Measurements from ENCODE around the gene SAFB. TPM values are rescaled to one million over a fixed set of nuclear protein-coding genes. Genes with fewer than 3 reads are reported as not detected.

Gene SAFB
- polyA plus RNA-seq, 4 donors, result 44.0 to 105 (median 55.4) TPM

DNA sequence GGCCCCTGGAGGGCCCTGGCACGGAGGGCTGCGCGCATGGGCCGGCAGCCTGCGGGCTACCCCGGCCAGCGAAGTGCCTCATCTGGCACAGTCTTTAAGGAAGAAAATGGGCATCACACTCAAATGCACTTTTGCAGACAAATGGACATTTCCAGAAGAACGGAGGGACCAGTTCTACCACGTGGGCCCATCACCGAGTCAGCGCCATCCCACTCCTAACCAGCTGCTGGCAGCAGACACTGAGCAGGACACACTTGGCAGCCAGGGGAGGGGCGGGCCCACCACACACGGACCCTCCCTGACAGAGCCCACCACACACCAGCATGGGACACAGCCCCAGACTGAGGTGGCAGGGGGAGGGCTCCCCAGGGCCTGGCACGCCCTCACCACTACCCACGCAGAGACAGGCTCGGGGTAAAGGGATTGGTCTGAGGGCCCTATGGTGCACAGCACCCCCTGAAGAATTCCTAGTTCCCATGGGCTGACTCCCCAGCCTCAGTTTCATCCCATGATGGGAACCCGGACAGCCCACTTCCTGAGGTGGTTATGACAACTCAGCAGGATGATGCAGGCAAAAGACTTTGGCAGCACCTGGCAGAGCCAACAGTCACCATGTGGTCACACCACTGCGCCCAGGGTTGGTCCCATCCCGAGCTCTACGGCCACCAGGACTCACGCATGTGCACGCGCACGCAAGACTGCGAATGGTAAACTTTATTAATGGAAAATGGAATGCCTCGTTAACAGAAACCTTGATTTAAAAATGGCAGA lies 36.4 kb upstream of the SAFB start:
- H3K27me3 ChIP-seq (ENCODE audit: control insufficient read depth in 3 of 3, insufficient read depth in 3 of 3, low read length in 3 of 3), result no peaks in the 10 kb centered on the region
- peaks cover 0 to 11% (median 0%) of the 10 kb centered on the region in 3 donors for H3K4me1 ChIP-seq (ENCODE audit: control insufficient read depth in 3 of 3, insufficient read depth in 2 of 3, low read depth in 1 of 3, low read length in 2 of 3)
- 85 to 92% (median 88%) methylated on average over 25 to 26 of the region's 26 CpGs for WGBS, 3 donors
- peaks cover 11 to 70% (median 32%) of the 10 kb centered on the region in 3 donors for H3K36me3 ChIP-seq (ENCODE audit: control insufficient read depth in 3 of 3, insufficient read depth in 2 of 3, low read depth in 1 of 3, low read length in 3 of 3)
- H3K4me3 ChIP-seq (ENCODE audit: low read depth in 1 of 3, low read length in 3 of 3), result no peak overlapping the region
- H3K9me3 ChIP-seq (ENCODE audit: control insufficient read depth in 2 of 2, insufficient read depth in 1 of 2, low read depth in 1 of 2, low read length in 1 of 2), result no peaks in the 10 kb centered on the region
- DNase-seq (no peak), FAIRE-seq (no peak)
- no peak overlapping the region for H3K27ac ChIP-seq (ENCODE audit: low read depth in 1 of 3, low read length in 2 of 3)

DNA sequence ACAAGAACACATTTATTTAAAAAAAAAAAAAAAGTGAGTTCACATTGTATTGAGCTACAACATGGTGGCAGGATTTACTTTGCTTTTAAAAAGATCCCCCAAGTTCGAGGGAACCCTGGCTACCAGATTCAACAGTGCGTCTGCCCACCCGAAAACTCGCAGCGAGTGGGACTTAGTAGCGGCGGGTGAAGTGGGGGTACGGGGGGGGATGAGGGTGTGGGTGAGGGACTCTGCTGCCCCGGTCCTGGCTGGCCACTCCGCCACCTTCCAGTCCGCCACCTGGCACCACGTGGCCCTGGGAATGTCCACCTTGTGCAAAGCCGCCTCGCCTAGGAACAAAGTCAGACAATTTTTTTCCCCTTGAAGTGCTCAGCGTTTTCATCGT lies 35.8 kb upstream of the SAFB start:
- Histone ChIP-seq H3K27me3 (ENCODE audit: control insufficient read depth in 3 of 3, insufficient read depth in 3 of 3, low read length in 3 of 3) (no peaks in the 10 kb centered on the region), H3K9me3 (ENCODE audit: control insufficient read depth in 2 of 2, insufficient read depth in 1 of 2, low read depth in 1 of 2, low read length in 1 of 2) (no peaks in the 10 kb centered on the region), H3K36me3 (ENCODE audit: control insufficient read depth in 3 of 3, insufficient read depth in 2 of 3, low read depth in 1 of 3, low read length in 3 of 3) (peaks cover 16 to 74% (median 38%) of the 10 kb centered on the region in 3 donors), H3K4me3 (ENCODE audit: low read depth in 1 of 3, low read length in 3 of 3) (no peak overlapping the region), H3K4me1 (ENCODE audit: control insufficient read depth in 3 of 3, insufficient read depth in 2 of 3, low read depth in 1 of 3, low read length in 2 of 3) (peaks cover 0 to 11% (median 0%) of the 10 kb centered on the region in 3 donors), H3K27ac (ENCODE audit: low read depth in 1 of 3, low read length in 2 of 3) (no peak overlapping the region)
- 91 to 95% (median 94%) methylated on average over 16 of the region's 16 CpGs for WGBS, 3 donors
- DNase-seq, result no peak
- FAIRE-seq, result no peak

DNA sequence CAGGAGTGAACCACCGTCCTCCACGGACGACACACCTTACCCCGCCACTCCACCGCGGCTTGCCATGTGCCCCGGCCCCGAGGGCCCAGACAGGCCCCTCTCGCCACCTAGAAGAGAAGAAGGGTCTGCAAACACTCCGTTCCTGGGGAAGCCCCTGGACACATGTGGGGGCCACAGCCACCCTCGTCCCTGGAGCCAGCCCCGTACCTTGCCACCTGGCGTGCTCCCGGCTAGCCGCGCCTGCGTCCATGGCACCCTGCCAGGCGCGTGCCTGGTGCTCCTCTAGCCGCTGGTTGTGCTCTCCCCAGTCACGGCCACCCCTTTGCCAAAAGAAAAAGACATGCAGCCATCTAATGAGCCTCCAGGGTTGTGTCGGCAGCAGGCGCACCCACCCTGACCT lies 35.2 kb upstream of the SAFB start:
- peaks cover 22 to 79% (median 43%) of the 10 kb centered on the region in 3 donors for H3K36me3 ChIP-seq (ENCODE audit: control insufficient read depth in 3 of 3, insufficient read depth in 2 of 3, low read depth in 1 of 3, low read length in 3 of 3)
- no peak for FAIRE-seq
- H3K27me3 ChIP-seq (ENCODE audit: control insufficient read depth in 3 of 3, insufficient read depth in 3 of 3, low read length in 3 of 3), result no peaks in the 10 kb centered on the region
- DNase-seq, result no peak
- peaks cover 0 to 8% (median 0%) of the 10 kb centered on the region in 3 donors for H3K4me1 ChIP-seq (ENCODE audit: control insufficient read depth in 3 of 3, insufficient read depth in 2 of 3, low read depth in 1 of 3, low read length in 2 of 3)
- 79 to 86% (median 84%) methylated on average over 21 to 23 of the region's 23 CpGs for WGBS, 3 donors
- H3K4me3 ChIP-seq (ENCODE audit: low read depth in 1 of 3, low read length in 3 of 3), result no peak overlapping the region
- H3K9me3 ChIP-seq (ENCODE audit: control insufficient read depth in 2 of 2, insufficient read depth in 1 of 2, low read depth in 1 of 2, low read length in 1 of 2), result no peaks in the 10 kb centered on the region
- no peak overlapping the region for H3K27ac ChIP-seq (ENCODE audit: low read depth in 1 of 3, low read length in 2 of 3)

DNA sequence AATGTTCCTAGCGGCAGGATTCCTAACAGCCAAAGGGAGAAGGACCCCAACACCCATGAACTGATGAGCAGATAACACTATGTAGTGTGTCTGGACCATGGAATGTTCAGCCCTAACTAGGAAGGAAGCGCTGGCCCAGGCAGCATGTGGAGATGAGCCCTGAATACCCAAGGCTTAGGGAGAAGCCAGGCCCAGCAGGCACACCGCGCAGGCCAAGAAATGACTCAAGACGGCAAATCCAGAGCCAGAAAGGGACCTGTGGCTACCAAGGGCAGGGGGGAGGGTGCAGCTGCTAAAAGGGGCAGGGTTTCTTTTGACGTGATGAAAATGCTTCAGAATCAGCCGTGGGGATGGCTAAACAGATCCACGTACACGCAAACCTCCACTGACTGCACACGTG lies 34.4 kb upstream of the SAFB start:
- Histone ChIP-seq H3K27ac (ENCODE audit: low read depth in 1 of 3, low read length in 2 of 3) (no peak overlapping the region), H3K9me3 (ENCODE audit: control insufficient read depth in 2 of 2, insufficient read depth in 1 of 2, low read depth in 1 of 2, low read length in 1 of 2) (no peaks in the 10 kb centered on the region), H3K4me3 (ENCODE audit: low read depth in 1 of 3, low read length in 3 of 3) (no peak overlapping the region), H3K27me3 (ENCODE audit: control insufficient read depth in 3 of 3, insufficient read depth in 3 of 3, low read length in 3 of 3) (no peaks in the 10 kb centered on the region), H3K36me3 (ENCODE audit: control insufficient read depth in 3 of 3, insufficient read depth in 2 of 3, low read depth in 1 of 3, low read length in 3 of 3) (peaks cover 25 to 87% (median 48%) of the 10 kb centered on the region in 3 donors), H3K4me1 (ENCODE audit: control insufficient read depth in 3 of 3, insufficient read depth in 2 of 3, low read depth in 1 of 3, low read length in 2 of 3) (peaks cover 0 to 8% (median 0%) of the 10 kb centered on the region in 3 donors)
- no peak for FAIRE-seq
- WGBS, 3 donors, result 88 to 92% (median 90%) methylated on average over 10 of the region's 10 CpGs
- no peak for DNase-seq

DNA sequence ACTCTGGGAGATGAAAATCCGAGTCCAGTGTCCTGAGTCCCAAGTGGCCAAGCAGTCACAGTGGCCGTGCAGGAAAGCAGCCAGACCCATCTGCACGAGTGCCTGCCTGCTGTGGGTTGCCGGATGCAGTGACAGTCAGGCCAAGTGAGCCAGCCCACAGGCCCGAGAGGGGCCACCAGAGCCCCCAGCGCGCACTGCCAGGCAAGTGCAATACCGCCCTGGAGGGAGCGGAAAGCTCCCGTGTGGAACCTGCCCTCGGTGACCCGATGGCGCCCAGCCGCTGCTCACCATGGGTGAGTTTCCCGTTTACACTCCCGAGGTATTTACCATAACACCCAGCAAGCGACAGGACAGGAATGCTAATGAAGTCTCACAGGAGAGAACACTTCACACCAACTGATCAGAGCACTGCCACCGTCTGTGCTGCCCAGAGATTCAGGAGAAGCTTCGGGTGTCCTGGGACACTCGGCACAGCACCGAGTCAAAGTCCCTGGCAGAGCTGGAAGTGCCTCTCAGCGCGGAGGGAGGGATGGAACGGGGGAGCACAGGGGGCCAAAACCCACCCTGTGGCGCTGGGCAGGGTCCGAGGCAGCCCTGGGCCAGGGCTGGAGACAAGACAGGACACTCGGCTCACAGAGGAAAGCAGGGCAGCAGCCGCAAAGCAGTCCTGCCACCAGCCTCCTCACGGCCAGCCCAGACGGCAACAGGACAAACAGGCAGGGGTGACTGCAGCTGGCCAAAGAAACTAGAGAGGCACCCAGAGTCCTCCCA lies 33.8 kb upstream of the SAFB start:
- no peaks in the 10 kb centered on the region for H3K9me3 ChIP-seq (ENCODE audit: control insufficient read depth in 2 of 2, insufficient read depth in 1 of 2, low read depth in 1 of 2, low read length in 1 of 2)
- no peak for FAIRE-seq

DNA sequence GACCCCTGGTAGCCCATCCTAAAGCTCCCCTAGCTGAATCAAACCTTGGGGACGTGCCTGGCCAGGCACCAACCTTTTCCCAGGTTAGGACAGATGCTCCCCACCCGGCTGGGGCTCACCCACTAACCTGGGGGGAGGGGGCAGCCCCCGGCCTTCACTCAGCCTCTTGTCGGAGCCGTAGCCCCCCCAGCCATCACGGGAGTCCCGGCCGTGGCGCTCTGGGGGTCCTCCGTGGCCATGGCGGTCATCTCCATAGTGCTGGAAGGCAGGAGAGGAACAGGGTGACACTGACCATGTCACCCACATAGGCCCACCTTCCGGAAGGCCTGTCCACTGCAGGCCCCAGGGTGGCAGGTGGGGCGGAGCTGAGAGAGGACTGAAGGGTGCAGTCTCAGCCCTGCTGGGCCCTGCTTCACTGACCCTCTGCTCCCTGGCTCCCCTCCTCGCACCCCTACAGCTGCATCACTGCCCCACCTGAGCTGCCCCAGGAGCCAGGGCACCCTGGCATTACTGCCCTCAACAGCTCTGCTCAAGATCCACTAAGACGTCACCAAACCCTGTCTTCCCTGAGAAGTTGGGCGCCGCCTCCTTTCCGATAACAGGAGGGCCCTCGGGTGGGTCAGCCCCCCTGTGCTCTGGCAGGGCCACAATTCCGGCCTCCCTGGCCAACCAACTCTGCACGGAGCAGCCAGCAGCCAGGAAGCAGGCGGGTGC lies 32.6 kb upstream of the SAFB start:
- peaks cover 0 to 19% (median 0%) of the 10 kb centered on the region in 3 donors for H3K4me1 ChIP-seq (ENCODE audit: control insufficient read depth in 3 of 3, insufficient read depth in 2 of 3, low read depth in 1 of 3, low read length in 2 of 3)
- H3K9me3 ChIP-seq (ENCODE audit: control insufficient read depth in 2 of 2, insufficient read depth in 1 of 2, low read depth in 1 of 2, low read length in 1 of 2), result no peaks in the 10 kb centered on the region
- H3K4me3 ChIP-seq (ENCODE audit: low read depth in 1 of 3, low read length in 3 of 3), result no peak overlapping the region
- DNase-seq (no peak), FAIRE-seq (no peak)
- H3K36me3 ChIP-seq (ENCODE audit: control insufficient read depth in 3 of 3, insufficient read depth in 2 of 3, low read depth in 1 of 3, low read length in 3 of 3), result peaks cover 30 to 97% (median 54%) of the 10 kb centered on the region in 3 donors
- H3K27ac ChIP-seq (ENCODE audit: low read depth in 1 of 3, low read length in 2 of 3), result no peak overlapping the region
- no peaks in the 10 kb centered on the region for H3K27me3 ChIP-seq (ENCODE audit: control insufficient read depth in 3 of 3, insufficient read depth in 3 of 3, low read length in 3 of 3)
- 92 to 94% (median 92%) methylated on average over 22 of the region's 22 CpGs for WGBS, 3 donors

More for the DNA sequence above, 33.8 kb upstream of the SAFB start:
- Histone ChIP-seq H3K36me3 (ENCODE audit: control insufficient read depth in 3 of 3, insufficient read depth in 2 of 3, low read depth in 1 of 3, low read length in 3 of 3) (peaks cover 27 to 89% (median 51%) of the 10 kb centered on the region in 3 donors), H3K27ac (ENCODE audit: low read depth in 1 of 3, low read length in 2 of 3) (no peak overlapping the region), H3K4me3 (ENCODE audit: low read depth in 1 of 3, low read length in 3 of 3) (no peak overlapping the region), H3K27me3 (ENCODE audit: control insufficient read depth in 3 of 3, insufficient read depth in 3 of 3, low read length in 3 of 3) (no peaks in the 10 kb centered on the region), H3K4me1 (ENCODE audit: control insufficient read depth in 3 of 3, insufficient read depth in 2 of 3, low read depth in 1 of 3, low read length in 2 of 3) (peaks cover 0 to 10% (median 0%) of the 10 kb centered on the region in 3 donors)
- DNase-seq, result no peak
- 81 to 90% (median 89%) methylated on average over 29 to 30 of the region's 30 CpGs for WGBS, 3 donors

- H3K27me3 ChIP-seq (ENCODE audit: control insufficient read depth in 3 of 3, insufficient read depth in 3 of 3, low read length in 3 of 3), result no peaks in the 10 kb centered on the region
- FAIRE-seq (no peak), DNase-seq (no peak)
- H3K36me3 ChIP-seq (ENCODE audit: control insufficient read depth in 3 of 3, insufficient read depth in 2 of 3, low read depth in 1 of 3, low read length in 3 of 3), result peaks cover 33 to 97% (median 54%) of the 10 kb centered on the region in 3 donors
- peaks cover 0 to 16% (median 0%) of the 10 kb centered on the region in 3 donors for H3K4me1 ChIP-seq (ENCODE audit: control insufficient read depth in 3 of 3, insufficient read depth in 2 of 3, low read depth in 1 of 3, low read length in 2 of 3)
- H3K27ac ChIP-seq (ENCODE audit: low read depth in 1 of 3, low read length in 2 of 3), result no peak overlapping the region
- H3K4me3 ChIP-seq (ENCODE audit: low read depth in 1 of 3, low read length in 3 of 3), result no peak overlapping the region
- no peaks in the 10 kb centered on the region for H3K9me3 ChIP-seq (ENCODE audit: control insufficient read depth in 2 of 2, insufficient read depth in 1 of 2, low read depth in 1 of 2, low read length in 1 of 2)
- WGBS, 3 donors, result 94 to 97% (median 95%) methylated on average over 9 of the region's 9 CpGs
These were observed 32.1 kb upstream of the SAFB start for GRCh38 chr19:5590865-5591154.

- Histone ChIP-seq H3K27ac (ENCODE audit: low read depth in 1 of 3, low read length in 2 of 3) (no peak overlapping the region), H3K4me1 (ENCODE audit: control insufficient read depth in 3 of 3, insufficient read depth in 2 of 3, low read depth in 1 of 3, low read length in 2 of 3) (peaks cover 0 to 12% (median 0%) of the 10 kb centered on the region in 3 donors), H3K27me3 (ENCODE audit: control insufficient read depth in 3 of 3, insufficient read depth in 3 of 3, low read length in 3 of 3) (no peaks in the 10 kb centered on the region), H3K36me3 (ENCODE audit: control insufficient read depth in 3 of 3, insufficient read depth in 2 of 3, low read depth in 1 of 3, low read length in 3 of 3) (peaks cover 31 to 97% (median 56%) of the 10 kb centered on the region in 3 donors), H3K9me3 (ENCODE audit: control insufficient read depth in 2 of 2, insufficient read depth in 1 of 2, low read depth in 1 of 2, low read length in 1 of 2) (no peaks in the 10 kb centered on the region), H3K4me3 (ENCODE audit: low read depth in 1 of 3, low read length in 3 of 3) (no peak overlapping the region)
- WGBS, 3 donors, result 95 to 97% (median 96%) methylated on average over 16 to 17 of the region's 17 CpGs
- FAIRE-seq (no peak), DNase-seq (no peak)
These were observed 31.4 kb upstream of the SAFB start for GRCh38 chr19:5591476-5591875.

Measured in small intestine (tissue), 7 donors.